Amygdala (tissue), 56 donors: Measurements from ENCODE around the gene ORAI3.

Experiments
- DNase-seq, 56 donors: peaks; one replicate each; lab custom pipeline; 2025; lab: John Stamatoyannopoulos, UW

ORAI3 gene

DNA sequence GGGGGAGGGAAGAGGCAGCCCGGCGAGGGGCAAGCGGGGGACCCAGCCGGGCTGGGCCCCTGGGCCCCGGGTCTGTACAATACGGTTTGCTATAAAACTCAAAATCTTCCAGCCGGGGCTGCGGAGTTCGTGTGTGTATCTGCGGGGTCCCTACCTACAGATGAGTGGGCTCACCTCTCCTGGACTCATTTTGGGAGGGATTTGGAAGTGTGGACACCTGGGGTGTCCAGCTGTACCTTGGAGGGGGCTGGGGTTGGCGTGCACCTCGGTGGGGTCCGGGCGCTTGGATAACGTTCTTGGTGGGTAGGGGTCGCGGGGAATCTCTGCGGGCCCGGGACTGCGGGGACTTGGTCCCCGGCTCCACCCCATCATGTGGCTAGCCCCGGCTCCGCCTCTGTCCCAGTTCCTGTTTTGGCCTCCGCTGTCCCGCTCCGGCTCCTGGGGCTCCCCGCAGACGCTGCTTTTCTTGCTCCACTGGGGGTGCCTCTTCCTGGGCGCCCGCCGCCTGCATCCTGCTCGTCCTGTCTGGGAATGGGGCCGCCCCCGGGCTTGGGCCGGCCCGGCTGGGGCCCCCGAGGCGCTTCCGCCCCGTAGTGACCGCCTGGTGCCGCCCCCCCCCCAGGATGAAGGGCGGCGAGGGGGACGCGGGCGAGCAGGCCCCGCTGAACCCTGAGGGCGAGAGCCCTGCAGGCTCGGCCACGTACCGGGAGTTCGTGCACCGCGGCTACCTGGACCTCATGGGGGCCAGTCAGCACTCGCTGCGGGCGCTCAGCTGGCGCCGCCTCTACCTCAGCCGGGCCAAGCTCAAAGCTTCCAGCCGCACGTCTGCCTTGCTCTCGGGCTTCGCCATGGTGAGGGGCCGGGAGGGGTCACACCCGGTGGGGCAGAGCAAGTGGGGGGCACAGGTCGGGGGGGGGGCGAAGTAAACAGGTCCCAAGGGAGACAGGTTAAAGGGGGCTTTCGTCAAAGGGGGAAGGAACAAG lies at the start of gene ORAI3:
TSS of gene ORAI3 (plus strand) at position 402 of the 983 bp plus-strand sequence. CDS start at position 624, 222 bp downstream.
- peak in 47 of 56 donors; percentile 9 to 77 (median 55) for DNase-seq

- DNase-seq: no peak
Observed at GRCh38 chr16:30899794-30900193, 49.1 kb upstream of the ORAI3 start.

GRCh38 chr16:30900588-30900987 lies 48.3 kb upstream of the ORAI3 start:
- DNase-seq: no peak

DNA sequence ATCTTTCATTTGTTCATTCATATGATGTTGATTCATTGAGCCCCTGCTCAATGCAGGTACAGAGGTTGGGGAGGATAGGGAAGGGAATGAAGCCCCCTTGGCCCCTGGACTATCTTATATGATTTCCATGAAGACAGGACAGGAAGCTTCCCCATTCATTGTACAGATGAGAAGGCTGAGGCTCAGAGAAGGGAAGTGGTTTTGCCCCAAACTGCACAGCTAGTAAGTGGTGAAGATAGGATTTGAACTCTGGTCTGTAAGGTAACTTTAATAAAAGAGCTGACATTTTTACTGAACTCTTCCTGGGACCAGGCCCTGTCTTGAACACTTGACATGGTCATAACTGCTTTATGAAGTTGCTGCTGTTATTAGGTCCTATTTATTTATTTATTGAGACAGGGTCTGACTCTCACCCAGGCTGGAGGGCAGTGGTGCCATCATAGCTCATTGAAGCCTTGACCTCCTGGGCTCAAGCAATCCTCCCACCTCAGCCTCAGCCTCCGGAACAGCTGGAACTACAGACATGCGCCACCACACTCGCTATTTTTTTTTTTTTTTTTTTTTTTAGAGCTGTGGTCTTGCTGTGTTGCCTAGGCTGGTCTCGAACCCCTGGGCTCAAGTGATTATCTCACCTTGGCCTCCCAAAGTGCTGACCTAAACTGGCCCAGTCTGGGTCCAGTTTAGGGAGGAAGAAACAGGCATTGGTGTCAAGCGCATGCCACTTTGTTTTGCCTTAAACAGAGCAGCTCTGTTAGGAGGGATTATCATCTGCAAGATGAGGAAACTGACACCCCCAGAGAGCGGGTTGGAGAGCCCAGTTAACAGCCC lies 47.5 kb upstream of the ORAI3 start:
- DNase-seq: no peak

DNA sequence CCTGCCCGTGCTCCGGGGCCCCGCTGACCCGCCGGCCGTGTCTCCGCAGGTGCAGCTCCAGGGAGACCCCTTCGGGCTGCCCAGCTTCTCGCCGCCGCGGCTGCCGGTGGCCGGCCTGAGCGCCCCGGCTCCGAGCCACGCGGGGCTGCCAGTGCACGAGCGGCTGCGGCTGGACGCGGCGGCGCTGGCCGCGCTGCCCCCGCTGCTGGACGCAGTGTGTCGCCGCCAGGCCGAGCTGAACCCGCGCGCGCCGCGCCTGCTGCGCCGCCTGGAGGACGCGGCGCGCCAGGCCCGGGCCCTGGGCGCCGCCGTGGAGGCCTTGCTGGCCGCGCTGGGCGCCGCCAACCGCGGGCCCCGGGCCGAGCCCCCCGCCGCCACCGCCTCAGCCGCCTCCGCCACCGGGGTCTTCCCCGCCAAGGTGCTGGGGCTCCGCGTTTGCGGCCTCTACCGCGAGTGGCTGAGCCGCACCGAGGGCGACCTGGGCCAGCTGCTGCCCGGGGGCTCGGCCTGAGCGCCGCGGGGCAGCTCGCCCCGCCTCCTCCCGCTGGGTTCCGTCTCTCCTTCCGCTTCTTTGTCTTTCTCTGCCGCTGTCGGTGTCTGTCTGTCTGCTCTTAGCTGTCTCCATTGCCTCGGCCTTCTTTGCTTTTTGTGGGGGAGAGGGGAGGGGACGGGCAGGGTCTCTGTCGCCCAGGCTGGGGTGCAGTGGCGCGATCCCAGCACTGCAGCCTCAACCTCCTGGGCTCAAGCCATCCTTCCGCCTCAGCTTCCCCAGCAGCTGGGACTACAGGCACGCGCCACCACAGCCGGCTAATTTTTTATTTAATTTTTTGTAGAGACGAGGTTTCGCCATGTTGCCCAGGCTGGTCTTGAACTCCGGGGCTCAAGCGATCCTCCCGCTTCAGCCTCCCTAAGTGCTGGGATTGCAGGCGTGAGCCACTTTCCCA lies 46.6 kb upstream of the ORAI3 start:
- peak in 36 of 56 donors; percentile 20 to 73 (median 48) for DNase-seq

DNA sequence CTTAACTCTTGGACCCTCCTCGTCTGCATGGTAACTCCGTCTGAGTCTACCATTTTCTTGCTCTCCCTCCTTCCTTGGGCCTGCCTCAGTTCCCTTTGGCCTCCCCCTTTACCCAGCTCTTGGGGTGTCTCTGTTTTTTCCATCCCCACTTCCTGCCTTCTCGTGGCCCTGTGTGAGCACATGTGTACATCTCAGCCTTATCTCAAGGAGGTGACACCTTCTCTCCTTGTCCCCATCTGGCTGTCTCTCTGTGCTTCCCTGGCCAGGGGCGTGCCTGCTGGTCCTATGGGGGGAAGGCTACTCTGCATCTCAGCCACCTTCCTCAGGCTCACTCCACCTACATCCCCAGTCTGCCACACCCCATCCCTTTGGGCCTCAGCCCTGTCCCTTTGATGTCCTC lies 45.9 kb upstream of the ORAI3 start:
- no peak for DNase-seq

DNA sequence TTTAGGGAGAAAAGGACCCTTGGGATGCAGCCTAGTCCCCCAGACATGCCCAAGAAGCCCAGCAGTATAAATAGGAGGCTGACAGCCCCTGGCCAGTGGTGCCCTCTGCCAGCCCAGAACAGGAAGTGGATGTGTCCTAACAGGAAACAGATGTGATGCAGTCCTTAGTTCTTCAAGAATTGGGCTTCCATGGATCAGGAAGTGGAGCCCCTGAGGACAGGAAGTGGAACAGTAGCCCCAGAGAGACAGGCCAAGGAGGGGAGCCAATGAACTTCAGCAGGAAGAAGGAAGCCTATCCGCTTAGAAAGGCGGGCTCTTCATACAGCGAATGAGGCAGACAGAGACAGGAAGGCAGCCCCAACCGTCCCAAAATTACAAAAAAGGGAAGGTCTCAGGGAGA lies 45.3 kb upstream of the ORAI3 start:
- peak in 9 of 56 donors; percentile 8 to 55 (median 19) for DNase-seq

DNA sequence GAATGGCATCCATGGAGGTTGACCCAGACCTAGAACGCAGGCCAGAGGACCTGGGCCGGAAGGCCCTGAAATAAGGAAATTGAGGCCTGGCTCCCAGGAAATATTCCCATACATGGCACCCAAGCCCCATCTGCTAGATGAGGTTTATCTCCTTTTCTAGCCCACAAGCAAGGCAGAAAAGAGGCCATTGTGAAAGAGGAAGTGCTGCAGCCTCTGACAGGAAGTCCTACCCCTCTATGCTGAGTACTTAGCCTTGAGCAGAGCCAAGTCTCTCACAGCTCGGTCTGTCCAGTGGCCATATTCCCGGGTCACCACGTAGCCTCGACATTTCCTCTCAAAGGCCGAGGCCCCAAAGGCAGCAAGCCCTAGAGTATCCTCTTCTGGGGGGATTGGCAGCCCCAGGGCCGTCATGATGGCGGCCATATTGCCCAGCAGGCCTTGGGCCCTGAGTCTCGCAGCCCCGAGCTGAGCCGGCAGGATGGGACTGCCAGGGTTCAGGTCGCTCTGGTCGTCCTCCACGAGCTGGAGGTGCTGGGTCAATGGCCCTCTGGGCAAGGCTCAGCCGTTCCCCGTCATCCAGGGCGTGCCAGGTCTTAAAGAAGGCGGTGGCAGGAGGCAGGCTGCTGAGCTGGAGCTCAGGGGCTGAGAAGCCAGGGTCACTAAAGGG lies 44.6 kb upstream of the ORAI3 start:
- no peak for DNase-seq

DNA sequence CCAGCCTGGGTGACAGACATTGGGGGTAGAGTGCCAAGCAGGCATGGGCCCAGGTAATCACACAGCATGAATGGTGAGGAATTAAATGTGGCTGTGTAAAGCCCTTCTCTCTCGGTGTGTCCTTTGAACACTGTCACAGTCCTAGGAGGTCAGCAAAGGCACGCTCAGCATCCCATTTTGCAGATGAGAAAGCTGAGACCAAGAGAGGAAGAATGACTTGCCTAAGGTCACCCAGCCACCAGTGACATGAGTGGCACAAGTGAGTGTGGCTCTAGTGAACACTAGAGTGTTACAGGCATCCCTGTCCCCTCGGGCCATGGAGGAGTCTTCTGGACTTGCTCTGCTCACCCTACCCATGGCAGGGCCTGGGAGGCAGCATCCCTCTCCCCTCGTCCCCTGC lies 41.8 kb upstream of the ORAI3 start:
- no peak for DNase-seq

DNA sequence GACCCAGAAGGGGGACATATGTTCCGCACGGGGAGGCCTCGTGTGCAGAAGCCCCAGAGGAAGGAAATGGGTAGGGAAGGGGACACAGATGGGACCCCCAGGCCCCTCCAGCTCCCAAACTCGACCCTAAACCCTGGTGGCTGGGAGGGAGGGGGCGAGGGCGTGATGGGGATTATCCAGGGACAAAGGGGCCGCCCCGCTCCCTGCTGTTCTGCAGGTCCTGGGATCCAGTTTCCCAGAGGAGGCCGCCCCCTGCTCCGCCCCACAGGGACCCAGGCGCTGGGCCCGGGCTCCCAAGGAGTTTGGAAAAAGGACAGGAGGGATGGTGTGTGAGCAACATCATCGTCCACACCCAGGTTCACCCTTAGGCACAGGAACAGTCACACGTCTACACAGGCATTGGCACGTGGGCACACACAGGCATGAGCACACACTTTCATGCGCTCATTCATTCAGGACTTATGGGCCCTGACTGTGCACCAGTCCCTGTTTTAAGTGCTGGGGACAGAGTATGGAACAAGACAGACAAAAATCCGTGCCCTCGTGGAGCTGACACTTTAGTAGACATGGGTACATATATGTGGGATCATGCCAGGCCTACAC lies 38.3 kb upstream of the ORAI3 start:
- no peak for DNase-seq

- DNase-seq: no peak
Observed at GRCh38 chr16:30912794-30913412, 36.0 kb upstream of the ORAI3 start.

GRCh38 chr16:30914830-30915229 lies 34.0 kb upstream of the ORAI3 start:
- no peak for DNase-seq

GRCh38 chr16:30918614-30919013 lies 30.3 kb upstream of the ORAI3 start:
- DNase-seq: no peak

- no peak for DNase-seq
Observed at GRCh38 chr16:30920891-30921290, 28.0 kb upstream of the ORAI3 start.

- no peak for DNase-seq
Observed at GRCh38 chr16:30921459-30921747, 27.5 kb upstream of the ORAI3 start.

GRCh38 chr16:30921748-30922419 lies 27.0 kb upstream of the ORAI3 start:
- peak in 55 of 56 donors; percentile 13 to 96 (median 77) for DNase-seq

GRCh38 chr16:30922420-30922959 lies 26.4 kb upstream of the ORAI3 start:
- DNase-seq: peak; percentile 92 to 100 (median 100)

- DNase-seq: peak; percentile 88 to 100 (median 99)
Observed at GRCh38 chr16:30922960-30923535, 25.8 kb upstream of the ORAI3 start.
